ENCODE measurements around the gene BTBD6.

DNA sequence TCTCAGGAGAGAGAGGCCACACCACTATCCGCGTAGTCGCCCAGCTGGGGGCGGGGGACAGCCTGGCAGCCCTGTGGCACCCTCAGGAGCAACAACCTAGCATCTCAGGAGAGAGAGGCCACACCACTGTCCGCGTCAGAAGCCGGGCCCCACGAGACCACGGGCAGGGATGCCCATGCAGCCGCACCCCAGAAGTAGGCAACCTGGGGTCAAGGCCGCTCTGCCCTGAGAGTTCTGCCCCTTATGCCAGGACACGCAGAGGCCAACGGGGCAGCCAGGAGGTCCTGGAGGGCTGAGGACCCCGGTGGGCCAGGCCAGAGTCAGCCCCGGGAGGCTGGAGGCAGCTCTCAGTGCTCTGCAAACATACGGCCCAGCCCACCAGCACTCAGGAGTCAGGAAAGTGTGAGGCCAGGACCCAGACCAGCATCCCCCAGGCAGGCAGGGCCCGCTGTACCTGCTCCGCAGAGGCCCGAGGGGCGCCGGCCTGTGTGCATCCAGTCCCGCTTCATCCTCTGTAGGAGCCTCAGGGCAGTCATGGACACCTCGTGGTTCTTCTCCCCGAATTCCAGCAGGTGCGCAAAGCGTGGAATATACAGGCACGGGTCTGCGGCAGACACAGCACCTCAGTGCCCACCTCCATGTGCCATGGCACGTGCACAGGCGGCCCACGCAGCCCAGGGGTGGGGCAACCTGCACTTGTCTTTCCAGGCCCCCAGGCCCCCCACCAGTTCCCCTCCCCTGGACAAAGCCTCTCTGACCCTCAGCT, 7.3 kb upstream of the BTBD6 start:
- TF ChIP-seq CTCF (IDR thresholded peaks at IDR 0.05): no peak
- no peak for TF ChIP-seq EP300 (IDR thresholded peaks at IDR 0.05)

Data from esophagus muscularis mucosa (tissue), 3 donors.